H1 (cell line): ENCODE results near the gene CTNND2. TPM values are rescaled to one million over a fixed set of nuclear protein-coding genes. Genes with fewer than 3 reads are reported as not detected.
A peak's percentile ranks its signal among the peaks of the same experiment; 100 is the strongest.

Experiments
- CTCF ChIA-PET: fragments of 300-600 bp; sonication (Branson Sonifier 250); formaldehyde crosslinking; loops from one replicate; lab custom pipeline; 2021; ENCODE audit not compliant: partially characterized antibody; lab: Charles Lee
- POLR2A ChIA-PET: fragments of 300-600 bp; sonication (Branson Sonifier 250); formaldehyde crosslinking; loops from one replicate; lab custom pipeline; 2021; ENCODE audit warnings: inconsistent platforms; ENCODE audit not compliant: partially characterized antibody; lab: Charles Lee
- DNase-seq, 2 experiments: peaks; one replicate each; pipeline versions ENCODE4 v3.0.0 to v3.0.0-alpha.2; 2010 to 2022; ENCODE audit warnings: low spot score in 2 of 2, low read depth in 1 of 2, mixed read lengths in 1 of 2
- FAIRE-seq: peaks from 2 replicates; lab custom pipeline; 2011; peaks lifted over from hg19 to GRCh38; lab: Jason Lieb, UNC
- H2AFZ ChIP-seq: 2 replicates; pipeline ENCODE4 v1.8.1; 2012; ENCODE audit warnings: low read length, inconsistent platforms
- H2AK5ac ChIP-seq: 2 replicates; pipeline ENCODE4 v1.6.1; 2013; ENCODE audit warnings: low read depth, low read length
- H2BK120ac ChIP-seq: replicated peaks from 2 replicates; pipeline ENCODE3; 2013; ENCODE audit warnings: low read depth, low read length, inconsistent platforms
- H2BK12ac ChIP-seq: 2 replicates; pipeline ENCODE4 v1.6.1; 2013; ENCODE audit warnings: low read depth, low read length
- H2BK15ac ChIP-seq: 2 replicates; pipeline ENCODE4 v1.6.1; 2013; ENCODE audit warnings: low read length
- H2BK20ac ChIP-seq: 2 replicates; pipeline ENCODE4 v1.6.1; 2013; ENCODE audit warnings: low read length
- H2BK5ac ChIP-seq: 2 replicates; pipeline ENCODE4 v1.6.1; 2013; ENCODE audit warnings: low read depth, low read length
- H3K14ac ChIP-seq: 2 replicates; pipeline ENCODE4 v1.6.1; 2013; ENCODE audit warnings: inconsistent platforms; ENCODE audit not compliant: insufficient read length
- H3K18ac ChIP-seq: 2 replicates; pipeline ENCODE4 v1.6.1; 2013; ENCODE audit warnings: low read length; ENCODE audit errors: extremely low read depth
- H3K23ac ChIP-seq: 2 replicates; pipeline ENCODE4 v1.6.1; 2013; ENCODE audit warnings: inconsistent platforms; ENCODE audit not compliant: insufficient read length
- H3K23me2 ChIP-seq: 2 replicates; pipeline ENCODE4 v1.6.1; 2013; ENCODE audit warnings: low read depth, low read length
- H3K27ac ChIP-seq: 2 replicates; pipeline ENCODE4 v1.6.1; 2011; ENCODE audit warnings: low read depth, low read length, inconsistent platforms
- H3K27me3 ChIP-seq, 4 experiments: replicated peaks in 1 of 4; 1 replicate in 1 of 4; 2 replicates in 3 of 4; pipeline versions ENCODE4 v1.6.1 to v1.8.1; 2011 to 2013; ENCODE audit warnings: low read length in 3 of 4, mild to moderate bottlenecking in 3 of 4, inconsistent platforms in 2 of 4, mixed read lengths in 2 of 4, moderate library complexity in 1 of 4; ENCODE audit not compliant: control insufficient read depth in 3 of 4, insufficient read depth in 3 of 4; ENCODE audit errors: extremely low read depth in 1 of 4
- H3K36me3 ChIP-seq, 4 experiments: 2 replicates each; pipeline versions ENCODE4 v1.6.1 to v1.8.1; 2011 to 2013; ENCODE audit warnings: mild to moderate bottlenecking in 4 of 4, low read length in 3 of 4, moderate library complexity in 2 of 4, control low read depth in 1 of 4, inconsistent platforms in 1 of 4; ENCODE audit not compliant: insufficient read depth in 4 of 4, control insufficient read depth in 2 of 4
- H3K4ac ChIP-seq: replicated peaks from 2 replicates; pipeline ENCODE3; 2013; ENCODE audit warnings: low read length, low read depth, mixed read lengths, inconsistent platforms; ENCODE audit not compliant: insufficient read length
- H3K4me1 ChIP-seq, 4 experiments: replicated peaks in 1 of 4; 1 replicate in 1 of 4; 2 replicates in 3 of 4; pipeline versions ENCODE4 v1.6.1 to v1.8.1; 2011 to 2013; ENCODE audit warnings: low read length in 3 of 4, inconsistent platforms in 2 of 4, mixed read lengths in 1 of 4; ENCODE audit not compliant: insufficient read depth in 4 of 4, control insufficient read depth in 3 of 4
- H3K4me2 ChIP-seq, 2 experiments: 2 replicates each; pipeline versions ENCODE4 v1.6.1 to v1.8.1; 2011 to 2013; ENCODE audit warnings: low read depth in 2 of 2, low read length in 2 of 2, control low read depth in 1 of 2, inconsistent platforms in 1 of 2, mild to moderate bottlenecking in 1 of 2; ENCODE audit not compliant: insufficient read depth in 1 of 2
- H3K4me3 ChIP-seq, 4 experiments: fragments of 200-600, 300-600 bp in 1 of 4; sonication (generic), shearing (Covaris generic), sonication (Bioruptor Twin) in 1 of 4; 2 replicates each; pipeline versions ENCODE4 v1.5.1 to v1.8.1; 2011 to 2016; ENCODE audit warnings: low read length in 4 of 4, low read depth in 3 of 4, control low read depth in 2 of 4, inconsistent platforms in 2 of 4, mild to moderate bottlenecking in 2 of 4, mixed read lengths in 1 of 4, moderate library complexity in 1 of 4; ENCODE audit not compliant: insufficient read depth in 2 of 4; ENCODE audit errors: extremely low read depth in 1 of 4
- H3K56ac ChIP-seq: replicated peaks from 2 replicates; pipeline ENCODE3; 2013; ENCODE audit warnings: low read depth, mild to moderate bottlenecking, mixed read lengths, low read length, inconsistent platforms; ENCODE audit not compliant: insufficient read length
- H3K79me1 ChIP-seq: 2 replicates; pipeline ENCODE4 v1.6.1; 2013; ENCODE audit warnings: low read depth, low read length, control low read depth
- H3K79me2 ChIP-seq, 2 experiments: 2 replicates each; pipeline versions ENCODE4 v1.6.1 to v1.8.1; 2012 to 2013; ENCODE audit warnings: low read length in 2 of 2, mild to moderate bottlenecking in 2 of 2, inconsistent platforms in 1 of 2; ENCODE audit not compliant: insufficient read depth in 2 of 2, control insufficient read depth in 1 of 2
- H3K9ac ChIP-seq, 4 experiments: replicated peaks in 1 of 4; 1 replicate in 1 of 4; 2 replicates in 3 of 4; pipeline versions ENCODE4 v1.6.1 to v1.8.1; 2011 to 2013; ENCODE audit warnings: low read depth in 3 of 4, low read length in 3 of 4, control low read depth in 2 of 4, mild to moderate bottlenecking in 2 of 4, moderate library complexity in 2 of 4, inconsistent platforms in 1 of 4; ENCODE audit errors: extremely low read depth in 1 of 4
- H3K9me3 ChIP-seq, 2 experiments: 2 replicates each; pipeline versions ENCODE4 v1.6.1 to v1.8.1; 2012 to 2013; ENCODE audit warnings: mild to moderate bottlenecking in 2 of 2, moderate library complexity in 2 of 2, control low read depth in 1 of 2, inconsistent platforms in 1 of 2, low read depth in 1 of 2, low read length in 1 of 2, mixed read lengths in 1 of 2; ENCODE audit not compliant: insufficient read depth in 2 of 2
- H4K20me1 ChIP-seq, 2 experiments: replicated peaks in 1 of 2; 2 replicates each; pipeline versions ENCODE3 to v1.8.1; 2011 to 2013; ENCODE audit warnings: inconsistent platforms in 2 of 2, low read length in 2 of 2, mild to moderate bottlenecking in 1 of 2; ENCODE audit not compliant: insufficient read depth in 2 of 2, control insufficient read depth in 1 of 2
- H4K5ac ChIP-seq: 2 replicates; pipeline ENCODE4 v1.6.1; 2013; ENCODE audit warnings: low read length, low read depth, mixed read lengths, inconsistent platforms; ENCODE audit not compliant: insufficient read length
- H4K8ac ChIP-seq: 2 replicates; pipeline ENCODE4 v1.8.0; 2013; ENCODE audit warnings: mild to moderate bottlenecking, moderate library complexity, low read length, inconsistent platforms; ENCODE audit not compliant: insufficient read depth; ENCODE audit errors: extremely low read depth
- H4K91ac ChIP-seq: replicated peaks from 2 replicates; pipeline ENCODE3; 2013; ENCODE audit warnings: low read length, mixed read lengths, inconsistent platforms; ENCODE audit not compliant: insufficient read length
- HDAC6 ChIP-seq: IDR thresholded peaks from one replicate; pipeline ENCODE4 v1.7.1; 2012; ENCODE audit warnings: low read depth, mild to moderate bottlenecking, inconsistent platforms, low read length, moderate library complexity
- RAD21 ChIP-seq, 2 experiments: IDR thresholded peaks in 1 of 2; conservative IDR thresholded peaks in 1 of 2; 2 replicates each; pipeline ENCODE4 v1.6.1; 2011; ENCODE audit warnings: low read depth in 2 of 2, low read length in 2 of 2, improper control_type of control experiment in 1 of 2, inconsistent platforms in 1 of 2, mild to moderate bottlenecking in 1 of 2, moderate library complexity in 1 of 2
- RNF2 ChIP-seq: fragments of 200-900, 300-1000 bp; sonication (generic); IDR thresholded peaks from 2 replicates; pipeline ENCODE4 v1.7.1; 2016; ENCODE audit warnings: borderline replicate concordance, low read depth, mild to moderate bottlenecking, antibody characterized with exemption, low read length; ENCODE audit not compliant: poor library complexity, severe bottlenecking; ENCODE audit errors: missing control alignments
- RXRA ChIP-seq: IDR thresholded peaks from 2 replicates; pipeline ENCODE4 v1.6.1; 2011; ENCODE audit warnings: low read depth, mild to moderate bottlenecking, low read length, moderate library complexity; ENCODE audit not compliant: insufficient read depth
- SIRT6 ChIP-seq: IDR thresholded peaks from one replicate; pipeline ENCODE4 v1.7.1; 2012; ENCODE audit warnings: low read length, inconsistent platforms
- SP4 ChIP-seq: IDR thresholded peaks from 2 replicates; pipeline ENCODE4 v1.6.1; 2012; ENCODE audit warnings: low read length, inconsistent platforms
- TEAD4 ChIP-seq: IDR thresholded peaks from 2 replicates; pipeline ENCODE4 v1.6.1; 2012; ENCODE audit warnings: low read depth, low read length, inconsistent platforms, mixed read lengths
- USF2 ChIP-seq: IDR thresholded peaks from 2 replicates; pipeline ENCODE4 v1.6.1; 2011; ENCODE audit warnings: low read length, improper control_type of control experiment
- WGBS, 2 experiments: shearing (Covaris generic) in 1 of 2; methylation state at CpG; one replicate each; pipeline versions ENCODE4 v1.1.6 to v1.1.7; 2013 to 2015; ENCODE audit warnings: low lambda C conversion rate in 2 of 2, mixed read lengths in 2 of 2, inconsistent platforms in 1 of 2, low coverage in 1 of 2, missing lambda C conversion rate in 1 of 2; ENCODE audit not compliant: insufficient replicate concordance in 2 of 2, insufficient coverage in 1 of 2, insufficient read length in 1 of 2; ENCODE audit errors: extremely low coverage in 1 of 2, missing lambda C conversion rate in 1 of 2; 5-methylcytosine and 5-hydroxymethylcytosine counted together
- polyA plus RNA-seq, 7 experiments: library from polyadenylated mRNA; depleted of rRNA in 3 of 7; stranded (reverse) in 5 of 7; unstranded in 2 of 7; fragments of >200 nt in 5 of 7; fragments of 200-250 nt in 2 of 7; gene quantifications; 1 replicate in 5 of 7; 2 replicates in 1 of 7; 4 replicates in 1 of 7; pipeline versions ENCODE4 v1.2.1 to v1.2.3, GENCODE V29; 2011 to 2013; ENCODE audit warnings: missing spikeins in 2 of 7, mixed read lengths in 2 of 7
- total RNA-seq: library from RNA; stranded (reverse); fragmentation: NEBNext Ultra II Directional; extraction: Animal tissue kit (Norgen Biotek cat#: 25700); gene quantifications from 2 replicates; pipeline ENCODE4 v1.2.1, GENCODE V29; 2021

The CTNND2 gene
- total and polyA plus RNA-seq, 2 of the 8 experiments (the other 6 are each of a cell fraction or from before 2014, with no cell fraction given), result 7.4 to 14.2 TPM

DNA sequence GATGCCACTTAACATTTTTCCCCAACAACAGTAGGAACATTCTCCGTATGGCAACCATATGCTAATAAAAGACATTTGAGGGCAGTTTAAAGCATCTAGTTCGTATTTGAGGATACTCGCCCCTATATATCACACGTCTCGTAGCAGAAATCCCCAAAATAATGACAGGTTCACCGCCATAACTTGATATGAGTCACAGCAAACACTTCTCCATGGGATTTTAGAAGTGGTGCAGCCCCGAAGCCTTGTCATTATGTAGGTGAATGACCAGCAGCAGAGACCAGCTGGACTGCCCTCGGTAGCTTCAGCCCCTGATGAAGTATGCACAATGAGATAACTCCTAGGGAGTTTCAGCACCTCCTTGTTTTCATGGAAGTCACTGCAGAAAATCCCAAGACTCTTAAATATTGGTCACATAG lies 2.0 kb downstream of the CTNND2 start:
- no peak overlapping the region for H3K4ac ChIP-seq
- peaks cover 0 to 5% of the 10 kb centered on the region in 2 experiments for H4K20me1 ChIP-seq
- ChIA-PET POLR2A (no interaction called here), CTCF (interaction anchor here (1.2 kb wide), 1 partner anchor 10 kb away, joined by 3 read pairs; no protein-coding TSS in a partner anchor)
- H2AFZ ChIP-seq, result no peak overlapping the region
- H3K79me2 ChIP-seq, result peaks cover 0 to 13% of the 10 kb centered on the region in 2 experiments; a peak in 2 of 4 replicates
- H3K9me3 ChIP-seq, result no peaks in the 10 kb centered on the region
- 71% methylated on average over 8 of the region's 8 CpGs; no CpG with 5 or more reads in 1 of the 2 experiments for WGBS, 2 experiments
- peak overlapping the region in 1 of 2 experiments; percentile 97; a peak in 1 of 4 replicates for H3K4me2 ChIP-seq
- no peak overlapping the region for H2BK15ac ChIP-seq
- no peak overlapping the region for H2BK5ac ChIP-seq
- no peak overlapping the region for H3K23ac ChIP-seq
- no peak overlapping the region for H4K8ac ChIP-seq
- H3K18ac ChIP-seq, result no peak overlapping the region
- H3K4me1 ChIP-seq, result peaks cover 0 to 14% (median 8%) of the 10 kb centered on the region in 4 experiments
- peaks cover 1 to 31% (median 22%) of the 10 kb centered on the region in 4 experiments for H3K27me3 ChIP-seq
- H3K14ac ChIP-seq, result no peak overlapping the region
- H4K5ac ChIP-seq, result no peak overlapping the region
- FAIRE-seq (peak; percentile 66), DNase-seq (no peak)
- H2BK12ac ChIP-seq, result no peak overlapping the region
- no peak overlapping the region for H3K27ac ChIP-seq
- no peak overlapping the region for H2BK120ac ChIP-seq
- H3K79me1 ChIP-seq, result no peaks in the 10 kb centered on the region
- H3K9ac ChIP-seq, result no peak overlapping the region
- peaks cover 10% of the 10 kb centered on the region for H3K23me2 ChIP-seq
- no peak for TF ChIP-seq SIRT6
- TF ChIP-seq SP4, result no peak
- TF ChIP-seq USF2, result no peak
- no peak for TF ChIP-seq HDAC6
- peak in 1 of 2 experiments; percentile 3; a peak in 1 of 4 replicates for TF ChIP-seq RAD21 (IDR thresholded peaks at IDR 0.05 in 1 of 2, conservative IDR thresholded peaks at IDR 0.05 in 1 of 2; ENCODE audit: low read depth in 2 of 2, low read length in 2 of 2)
- TF ChIP-seq TEAD4, result no peak
- TF ChIP-seq RNF2, result no peak
- TF ChIP-seq RXRA, result no peak
- H2BK20ac ChIP-seq, result no peak overlapping the region
- H3K36me3 ChIP-seq, result no peaks in the 10 kb centered on the region
- H4K91ac ChIP-seq, result no peak overlapping the region
- no peak overlapping the region for H2AK5ac ChIP-seq
- H3K56ac ChIP-seq, result no peak overlapping the region
- H3K4me3 ChIP-seq, result peak overlapping the region in 1 of 4 experiments; percentile 87; a peak in 2 of 8 replicates
